Inflammatory macrophage (primary cell): ENCODE measurements around the gene NR2F2.

Experiments
- DNase-seq, 2 donors: peaks; one replicate each; pipeline ENCODE4 v3.0.0-alpha.2; 2020 to 2022

Gene NR2F2

GRCh38 chr15:96343113-96344059, 12.9 kb downstream of the NR2F2 start:
- no peak for DNase-seq

DNA sequence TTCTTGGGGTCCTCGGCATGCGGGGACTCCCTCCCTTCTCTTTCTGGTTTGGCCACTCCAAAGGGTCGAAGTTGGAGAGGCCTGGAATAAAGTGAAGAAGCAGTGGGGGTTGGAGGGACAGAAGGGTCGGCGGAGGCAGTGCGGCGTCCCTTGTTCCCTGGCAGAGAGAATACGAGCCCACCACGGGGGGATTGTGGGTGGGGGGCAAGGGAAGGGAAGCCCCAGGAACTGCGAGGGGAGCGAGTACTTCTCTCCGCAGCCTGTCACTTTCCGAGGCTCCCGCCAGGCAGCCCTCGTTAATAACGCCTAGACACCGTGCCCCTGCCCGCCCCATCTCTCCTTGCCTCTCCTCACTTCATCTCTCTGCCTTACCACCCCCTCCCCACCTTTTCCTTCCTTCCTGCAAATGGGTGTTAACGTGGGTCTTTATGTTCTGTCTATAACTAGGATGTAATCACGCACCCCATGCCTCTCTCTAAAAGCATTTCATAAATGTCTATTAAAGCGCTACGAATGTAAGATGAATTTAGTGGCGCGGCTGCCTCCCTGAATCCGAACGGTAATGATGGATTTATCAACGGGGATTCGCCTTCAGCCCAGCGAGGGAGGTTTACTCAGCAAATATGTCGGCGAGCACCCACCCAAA, 13.7 kb downstream of the NR2F2 start:
- no peak for DNase-seq

DNA sequence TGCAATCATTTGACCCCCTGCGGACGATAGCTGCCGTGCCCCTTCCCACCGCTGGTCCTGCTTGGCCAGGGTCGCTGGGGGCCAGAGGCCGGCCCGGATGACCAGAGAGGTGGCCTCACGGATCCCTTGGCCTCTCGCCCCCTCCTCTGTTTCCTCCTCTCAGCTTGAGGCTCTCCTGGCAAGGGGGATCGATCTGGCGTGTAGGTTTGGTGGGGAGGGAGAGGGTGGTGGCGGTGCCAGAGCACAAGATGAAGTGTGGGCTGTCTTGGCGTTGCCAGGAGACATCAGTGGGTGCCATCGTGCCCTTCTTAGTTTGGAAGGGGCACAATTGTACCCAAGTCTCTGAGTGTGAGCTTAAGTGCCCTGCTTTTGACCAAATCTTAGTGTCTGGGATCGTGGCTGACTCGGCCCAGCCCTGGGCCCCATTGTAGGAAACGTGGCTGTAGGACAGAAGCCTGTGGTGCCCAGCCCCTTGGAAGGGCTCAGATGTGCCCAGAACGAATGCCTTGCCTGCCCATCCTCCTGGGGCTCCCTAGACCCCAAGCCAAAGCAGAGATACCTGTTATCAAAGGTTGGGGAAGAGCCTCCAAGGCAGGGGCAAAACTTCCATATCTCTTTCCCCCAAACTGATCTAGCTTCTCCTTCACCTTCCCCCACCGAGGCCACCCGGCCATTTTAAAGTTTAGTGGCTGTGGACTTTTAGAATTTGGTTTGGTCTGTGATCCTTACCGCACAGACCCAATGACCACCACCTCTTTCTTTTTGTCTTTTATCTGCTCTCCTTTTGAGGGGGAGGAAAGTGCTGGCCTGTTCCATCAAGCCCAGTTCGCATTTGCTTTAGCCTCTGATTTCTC, 14.4 kb downstream of the NR2F2 start:
- DNase-seq = no peak

GRCh38 chr15:96345560-96346399, 15.3 kb downstream of the NR2F2 start:
- peak in 1 of 2 donors; percentile 43 for DNase-seq

GRCh38 chr15:96346409-96346970, 16.0 kb downstream of the NR2F2 start:
- DNase-seq = no peak

- DNase-seq = no peak
These were observed 16.9 kb downstream of the NR2F2 start for GRCh38 chr15:96347181-96348111.

- no peak for DNase-seq
These were observed 17.9 kb downstream of the NR2F2 start for GRCh38 chr15:96348112-96349027.

GRCh38 chr15:96349034-96349856, 18.7 kb downstream of the NR2F2 start:
- DNase-seq = no peak

GRCh38 chr15:96349857-96350720, 19.6 kb downstream of the NR2F2 start:
- DNase-seq = no peak

- DNase-seq = no peak
These were observed 20.6 kb downstream of the NR2F2 start for GRCh38 chr15:96350934-96351724.

GRCh38 chr15:96351761-96352603, 21.5 kb downstream of the NR2F2 start:
- DNase-seq = no peak

DNA sequence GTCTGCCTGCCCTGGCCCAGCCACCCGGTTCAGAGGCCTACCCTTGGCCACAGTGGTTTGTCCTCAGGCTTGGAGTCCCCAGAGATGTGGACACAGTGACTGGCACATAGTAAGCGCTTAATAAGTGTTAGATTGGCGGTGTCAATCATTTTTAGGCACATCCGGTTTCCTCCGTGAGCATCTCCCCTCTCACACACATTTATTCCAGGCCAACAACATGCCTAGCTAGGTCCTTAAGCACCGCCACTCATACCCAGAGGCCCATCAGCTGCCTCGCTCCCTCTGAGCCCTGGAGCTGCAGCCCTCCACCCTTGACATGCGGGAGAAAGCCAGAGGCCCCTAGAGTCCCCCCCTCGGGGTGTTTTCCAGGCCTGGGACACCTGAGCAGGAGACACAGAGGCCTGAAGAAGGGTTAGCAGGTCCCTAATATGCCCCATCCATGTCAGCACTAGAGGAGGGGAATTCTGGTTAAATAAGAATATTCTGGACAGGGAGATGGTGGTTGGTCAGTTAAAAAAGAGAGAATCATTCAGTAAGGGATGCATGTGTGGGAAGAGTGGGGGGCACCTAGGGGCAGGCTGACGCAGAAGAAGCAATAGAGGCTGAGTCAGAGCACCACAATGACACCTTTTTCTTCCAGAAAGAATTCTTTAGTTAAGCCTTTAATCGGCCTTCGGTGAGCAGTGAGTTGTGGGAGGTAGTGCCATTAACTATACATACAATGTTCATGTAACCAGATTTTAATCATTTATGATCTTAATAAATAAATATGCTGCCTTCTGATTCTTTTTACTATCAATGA, 22.3 kb downstream of the NR2F2 start:
- DNase-seq = no peak

DNA sequence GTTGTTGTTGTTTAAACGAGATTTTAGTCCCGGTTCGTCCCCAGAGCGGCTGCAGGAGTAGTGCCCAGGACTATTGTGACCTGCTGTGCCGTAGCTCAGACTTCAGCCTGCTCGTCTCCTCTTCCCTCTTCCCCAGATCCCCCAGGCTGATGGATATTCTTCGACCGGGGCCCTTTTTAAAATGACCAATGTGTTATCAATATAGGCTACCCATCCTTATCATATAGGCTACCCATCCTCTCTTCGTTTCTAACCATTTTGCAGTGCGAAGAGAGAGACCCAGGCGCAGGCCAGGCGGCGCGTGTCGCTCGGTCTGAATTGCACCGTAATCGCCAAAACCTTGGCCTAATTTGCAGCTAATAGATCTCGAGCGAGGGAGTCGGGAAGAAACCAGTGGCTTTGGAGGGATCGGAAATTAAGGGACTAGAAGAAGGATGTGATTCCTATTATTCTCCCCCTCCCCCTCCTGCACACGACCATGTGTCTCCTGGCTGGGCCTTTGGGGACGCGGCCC, 23.0 kb downstream of the NR2F2 start:
- DNase-seq = no peak

- no peak for DNase-seq
These were observed 23.6 kb downstream of the NR2F2 start for GRCh38 chr15:96353930-96354730.
